OCI-LY3 (cell line): ENCODE results near the gene SAP130.

Experiments
- EZH2phosphoT487 ChIP-seq: fragments of 200-600 bp; shearing (Covaris generic); IDR thresholded peaks from 2 replicates; pipeline ENCODE4 v1.6.1; 2018; ENCODE audit warnings: antibody characterized with exemption, mixed run types, low read depth
- TF ChIP-seq, protein P1 (sequence below): fragments of 200-600, 300-600 bp; sonication (generic); IDR thresholded peaks from 2 replicates; pipeline ENCODE4 v1.5.1; 2014; ENCODE audit warnings: antibody characterized with exemption, low read length, low read depth

GRCh38 chr2:127984551-127984950 lies 43.3 kb downstream of the SAP130 start:
- TF ChIP-seq, protein P1, sequence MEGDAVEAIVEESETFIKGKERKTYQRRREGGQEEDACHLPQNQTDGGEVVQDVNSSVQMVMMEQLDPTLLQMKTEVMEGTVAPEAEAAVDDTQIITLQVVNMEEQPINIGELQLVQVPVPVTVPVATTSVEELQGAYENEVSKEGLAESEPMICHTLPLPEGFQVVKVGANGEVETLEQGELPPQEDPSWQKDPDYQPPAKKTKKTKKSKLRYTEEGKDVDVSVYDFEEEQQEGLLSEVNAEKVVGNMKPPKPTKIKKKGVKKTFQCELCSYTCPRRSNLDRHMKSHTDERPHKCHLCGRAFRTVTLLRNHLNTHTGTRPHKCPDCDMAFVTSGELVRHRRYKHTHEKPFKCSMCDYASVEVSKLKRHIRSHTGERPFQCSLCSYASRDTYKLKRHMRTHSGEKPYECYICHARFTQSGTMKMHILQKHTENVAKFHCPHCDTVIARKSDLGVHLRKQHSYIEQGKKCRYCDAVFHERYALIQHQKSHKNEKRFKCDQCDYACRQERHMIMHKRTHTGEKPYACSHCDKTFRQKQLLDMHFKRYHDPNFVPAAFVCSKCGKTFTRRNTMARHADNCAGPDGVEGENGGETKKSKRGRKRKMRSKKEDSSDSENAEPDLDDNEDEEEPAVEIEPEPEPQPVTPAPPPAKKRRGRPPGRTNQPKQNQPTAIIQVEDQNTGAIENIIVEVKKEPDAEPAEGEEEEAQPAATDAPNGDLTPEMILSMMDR: no peak
- no peak for TF ChIP-seq EZH2phosphoT487
